ENCODE data around the gene SIRPG.

Gene SIRPG

GRCh38 chr20:1588533-1589460 is 68.8 kb downstream of the SIRPG start:
- no peak for DNase-seq

- no peak for DNase-seq
These were observed 69.6 kb downstream of the SIRPG start for GRCh38 chr20:1587781-1588532.

GRCh38 chr20:1579488-1579887 is 78.1 kb downstream of the SIRPG start:
- DNase-seq: no peak

Measured in fibroblast of skin of right quadriceps (primary cell).